ENCODE measurements around the gene PPP1CA. TPM values are rescaled to one million over a fixed set of nuclear protein-coding genes. Genes with fewer than 3 reads are reported as not detected.
A peak's percentile ranks its signal among the peaks of the same experiment; 100 is the strongest.

Gene PPP1CA
- total RNA-seq, 1 donor from 2014 or later = 223 TPM

DNA sequence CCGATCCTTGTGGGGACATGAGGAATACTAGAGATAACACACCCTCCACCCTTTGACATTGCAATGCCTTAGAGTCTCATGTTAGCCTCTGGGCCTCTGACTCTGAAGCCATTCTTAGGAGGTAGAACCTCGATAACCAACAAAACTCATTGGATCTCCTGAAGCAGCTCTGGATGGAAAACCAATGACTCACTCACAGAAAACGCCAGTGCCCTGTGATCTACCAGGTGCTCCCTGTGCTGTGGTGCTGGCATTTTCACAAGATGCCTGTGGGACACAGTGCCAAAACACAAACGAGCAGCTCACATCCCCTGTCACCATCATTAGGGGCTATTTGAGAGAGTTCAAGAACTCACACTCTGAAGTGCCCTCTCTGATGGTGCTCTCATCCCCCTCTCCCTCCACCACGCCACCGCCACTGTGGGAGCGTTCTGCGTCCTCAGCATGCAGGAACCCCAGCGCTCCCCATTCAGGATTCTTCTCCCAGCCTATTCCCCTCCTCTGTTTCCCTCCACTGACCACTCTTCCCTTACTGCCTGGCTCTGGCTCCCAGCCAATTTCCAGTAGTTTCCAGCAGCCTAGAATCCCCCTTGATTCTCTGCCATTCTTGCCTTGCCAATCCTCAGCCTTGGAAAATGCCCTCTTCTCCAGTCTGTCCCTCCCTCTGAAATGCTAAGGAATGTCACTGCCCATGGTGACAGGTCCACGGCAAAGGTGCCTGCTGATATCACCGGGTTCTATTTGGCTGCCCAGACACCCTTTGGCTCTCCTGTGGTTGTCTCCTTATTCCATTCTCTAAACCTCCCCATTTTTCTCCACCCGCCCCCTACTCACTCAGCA lies 43.6 kb downstream of the PPP1CA start:
- Mint-ChIP-seq H3K4me1 (peaks cover 27% of the 10 kb centered on the region), H3K9me3 (no peaks in the 10 kb centered on the region), H3K36me3 (ENCODE audit: low read depth) (no peaks in the 10 kb centered on the region), H3K27me3 (ENCODE audit: low read depth) (no peaks in the 10 kb centered on the region), H3K27ac (ENCODE audit: unreplicated experiment) (peak overlapping the region; percentile 37), H3K4me3 (no peak overlapping the region)
- no peak for DNase-seq (ENCODE audit: low read depth, low spot score)
- TF ChIP-seq, protein P1, sequence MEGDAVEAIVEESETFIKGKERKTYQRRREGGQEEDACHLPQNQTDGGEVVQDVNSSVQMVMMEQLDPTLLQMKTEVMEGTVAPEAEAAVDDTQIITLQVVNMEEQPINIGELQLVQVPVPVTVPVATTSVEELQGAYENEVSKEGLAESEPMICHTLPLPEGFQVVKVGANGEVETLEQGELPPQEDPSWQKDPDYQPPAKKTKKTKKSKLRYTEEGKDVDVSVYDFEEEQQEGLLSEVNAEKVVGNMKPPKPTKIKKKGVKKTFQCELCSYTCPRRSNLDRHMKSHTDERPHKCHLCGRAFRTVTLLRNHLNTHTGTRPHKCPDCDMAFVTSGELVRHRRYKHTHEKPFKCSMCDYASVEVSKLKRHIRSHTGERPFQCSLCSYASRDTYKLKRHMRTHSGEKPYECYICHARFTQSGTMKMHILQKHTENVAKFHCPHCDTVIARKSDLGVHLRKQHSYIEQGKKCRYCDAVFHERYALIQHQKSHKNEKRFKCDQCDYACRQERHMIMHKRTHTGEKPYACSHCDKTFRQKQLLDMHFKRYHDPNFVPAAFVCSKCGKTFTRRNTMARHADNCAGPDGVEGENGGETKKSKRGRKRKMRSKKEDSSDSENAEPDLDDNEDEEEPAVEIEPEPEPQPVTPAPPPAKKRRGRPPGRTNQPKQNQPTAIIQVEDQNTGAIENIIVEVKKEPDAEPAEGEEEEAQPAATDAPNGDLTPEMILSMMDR (conservative IDR thresholded peaks at IDR 0.05) = no peak

DNA sequence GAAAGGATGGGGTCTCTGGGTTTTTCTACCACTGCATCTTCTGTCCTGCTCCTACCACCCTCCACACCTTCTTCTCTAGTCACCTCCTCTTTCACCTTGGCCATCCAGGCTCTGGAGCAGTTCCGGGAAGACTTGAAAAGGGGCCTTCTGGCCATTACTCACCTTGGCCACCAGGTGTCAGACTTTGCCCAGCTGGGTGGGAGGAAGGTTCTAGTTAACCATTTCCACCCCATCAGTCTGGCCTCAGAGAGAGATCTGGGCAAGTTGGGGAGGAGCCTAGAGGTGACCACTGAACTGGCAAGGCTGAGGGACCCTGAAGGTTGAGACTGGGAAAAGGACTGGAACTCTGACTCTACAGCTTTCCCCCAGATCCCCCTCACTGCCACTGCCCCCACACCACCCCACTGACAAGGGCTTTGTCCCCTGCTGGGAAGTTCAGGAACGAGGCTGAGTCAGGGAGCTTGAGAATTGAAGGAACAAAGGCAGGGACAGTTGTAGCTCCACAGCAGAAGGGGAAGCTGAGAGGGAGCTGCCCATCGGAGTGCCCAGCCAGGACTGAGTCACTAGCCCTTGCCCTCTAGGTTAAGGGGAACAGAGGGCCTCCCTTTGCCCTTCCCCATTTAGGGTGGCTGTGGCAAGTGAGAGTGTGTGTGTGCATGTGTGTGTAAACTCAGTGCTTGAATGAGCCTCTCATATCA lies 44.6 kb downstream of the PPP1CA start:
- peaks cover 30% of the 10 kb centered on the region for H3K4me1 Mint-ChIP-seq
- H3K27ac Mint-ChIP-seq (ENCODE audit: unreplicated experiment) = peak overlapping the region; percentile 35
- peak overlapping the region; percentile 47 for H3K4me3 Mint-ChIP-seq

DNA sequence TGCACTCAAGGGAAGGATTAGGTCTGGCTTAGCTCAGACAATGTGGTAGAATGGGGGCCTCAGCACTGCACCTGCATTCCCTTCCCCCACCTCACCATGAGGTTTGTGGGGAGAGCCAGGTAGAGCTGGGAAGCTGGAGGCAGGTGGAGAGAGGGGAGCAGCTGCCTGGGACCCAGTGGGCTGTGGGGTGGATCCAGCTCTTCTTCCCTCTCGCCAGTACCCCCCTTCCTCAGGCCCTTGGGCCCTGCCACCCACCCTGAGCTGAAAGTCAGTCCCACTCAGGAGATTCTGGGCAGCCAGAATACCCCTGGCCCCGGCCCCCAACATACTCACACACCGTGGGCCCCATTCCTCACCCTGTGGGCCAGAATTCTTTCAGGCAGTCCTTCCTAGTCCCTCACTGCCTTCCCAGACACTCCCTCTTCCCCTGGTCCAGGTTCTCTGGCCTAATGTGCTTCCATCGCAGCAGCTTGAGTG lies 45.2 kb downstream of the PPP1CA start:
- Mint-ChIP-seq H3K4me3 (peak overlapping the region; percentile 47), H3K27ac (ENCODE audit: unreplicated experiment) (no peak overlapping the region), H3K27me3 (ENCODE audit: low read depth) (no peaks in the 10 kb centered on the region), H3K36me3 (ENCODE audit: low read depth) (no peaks in the 10 kb centered on the region), H3K4me1 (peaks cover 32% of the 10 kb centered on the region), H3K9me3 (no peaks in the 10 kb centered on the region)
- TF ChIP-seq, protein P1 (conservative IDR thresholded peaks at IDR 0.05) = no peak
- DNase-seq (ENCODE audit: low read depth, low spot score) = no peak

More for the DNA sequence above, 44.6 kb downstream of the PPP1CA start:
- no peaks in the 10 kb centered on the region for H3K36me3 Mint-ChIP-seq (ENCODE audit: low read depth)
- TF ChIP-seq, protein P1 (conservative IDR thresholded peaks at IDR 0.05) = peak; percentile 94
- no peaks in the 10 kb centered on the region for H3K27me3 Mint-ChIP-seq (ENCODE audit: low read depth)
- DNase-seq (ENCODE audit: low read depth, low spot score) = peak; percentile 69
- H3K9me3 Mint-ChIP-seq = no peaks in the 10 kb centered on the region

DNA sequence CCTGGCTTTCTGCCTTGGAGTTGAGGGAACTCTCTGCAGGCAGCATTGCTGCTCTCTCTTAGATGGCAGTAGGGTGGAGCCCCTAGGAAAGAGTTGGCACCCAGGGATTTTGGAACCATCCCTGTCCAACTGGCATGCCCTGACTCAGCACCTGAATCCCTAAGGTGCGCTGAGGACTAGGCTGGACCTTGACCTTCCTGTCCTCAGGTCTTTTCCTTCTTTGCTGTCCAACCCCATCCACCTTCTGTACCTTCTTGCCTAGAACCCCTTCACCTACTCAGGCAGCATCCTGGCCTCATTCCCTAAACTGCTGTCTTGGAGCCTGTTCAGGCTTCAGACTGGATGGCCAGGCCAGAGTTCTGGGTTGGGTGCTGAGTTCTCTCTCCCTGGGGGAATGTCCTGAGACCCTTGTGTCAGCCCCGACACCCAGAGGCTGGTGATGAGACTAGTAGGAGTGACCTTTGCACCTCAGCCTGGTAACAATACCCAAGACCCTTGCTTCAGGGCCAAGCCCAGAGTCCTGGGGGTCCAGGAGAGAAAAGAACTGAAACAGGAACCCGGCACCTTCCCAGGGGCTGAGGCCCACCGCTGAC lies 45.8 kb downstream of the PPP1CA start:
- no peaks in the 10 kb centered on the region for H3K9me3 Mint-ChIP-seq
- DNase-seq (ENCODE audit: low read depth, low spot score) = no peak
- no peak overlapping the region for H3K27ac Mint-ChIP-seq (ENCODE audit: unreplicated experiment)
- H3K4me1 Mint-ChIP-seq = peaks cover 35% of the 10 kb centered on the region
- H3K4me3 Mint-ChIP-seq = no peak overlapping the region
- no peaks in the 10 kb centered on the region for H3K27me3 Mint-ChIP-seq (ENCODE audit: low read depth)
- H3K36me3 Mint-ChIP-seq (ENCODE audit: low read depth) = no peaks in the 10 kb centered on the region
- TF ChIP-seq, protein P1 (conservative IDR thresholded peaks at IDR 0.05) = no peak

DNA sequence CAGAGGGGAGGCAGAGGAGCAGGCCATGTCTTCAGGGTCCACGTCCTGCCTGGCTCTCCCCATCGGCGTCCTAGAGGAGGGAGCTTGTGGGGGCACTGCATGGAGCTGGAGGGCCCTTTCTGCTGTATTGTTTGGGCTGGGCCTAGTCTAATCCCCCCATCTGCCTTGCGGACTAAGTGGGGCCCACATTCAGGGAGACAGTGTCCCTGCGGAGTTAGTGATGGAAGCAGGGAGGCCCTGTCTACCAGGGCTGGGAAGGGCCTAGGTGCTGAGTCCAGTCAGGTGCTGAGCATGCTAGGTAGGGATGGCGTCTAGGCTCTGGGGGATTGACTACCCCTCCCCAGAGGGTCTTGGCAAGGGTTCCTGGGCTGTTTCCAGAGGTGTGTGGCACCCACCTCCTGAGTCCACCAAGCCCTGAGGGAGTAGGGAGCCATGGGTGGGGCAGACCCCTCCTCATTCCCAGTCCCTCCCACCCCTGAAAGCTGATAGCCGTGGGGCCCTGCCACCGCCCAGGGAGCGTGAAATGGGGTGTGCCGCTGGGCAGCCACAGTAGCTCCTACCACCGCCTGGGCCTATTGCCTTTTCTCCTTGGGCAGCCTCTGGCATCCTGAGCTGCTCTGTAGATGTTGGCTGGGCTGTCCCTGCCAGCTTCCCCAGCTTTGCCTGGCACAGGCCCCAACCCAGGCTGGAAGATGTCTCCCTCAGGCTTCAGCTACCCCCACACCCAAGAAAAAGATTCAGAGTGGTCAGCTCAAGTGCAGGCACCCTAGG lies 46.5 kb downstream of the PPP1CA start:
- Mint-ChIP-seq H3K4me1 (peaks cover 35% of the 10 kb centered on the region), H3K27me3 (ENCODE audit: low read depth) (no peaks in the 10 kb centered on the region), H3K27ac (ENCODE audit: unreplicated experiment) (no peak overlapping the region), H3K36me3 (ENCODE audit: low read depth) (no peaks in the 10 kb centered on the region), H3K9me3 (no peaks in the 10 kb centered on the region), H3K4me3 (no peak overlapping the region)
- TF ChIP-seq, protein P1 (conservative IDR thresholded peaks at IDR 0.05) = no peak
- DNase-seq (ENCODE audit: low read depth, low spot score) = no peak
